K562 (cell line): ENCODE measurements around the gene DNAJB1. TPM values are rescaled to one million over a fixed set of nuclear protein-coding genes. Genes with fewer than 3 reads are reported as not detected.
A peak's percentile ranks its signal among the peaks of the same experiment; 100 is the strongest.

Experiments used
- ARID1B ChIP-seq: fragments of 450-650 bp; IDR thresholded peaks from 2 replicates; pipeline ENCODE4 v1.6.1; 2016; ENCODE audit warnings: antibody characterized with exemption, mild to moderate bottlenecking, inconsistent platforms
- CREB3L1 ChIP-seq: fragments of 450-650 bp; IDR thresholded peaks from 2 replicates; pipeline ENCODE4 v1.6.1; 2014; ENCODE audit warnings: low read depth, mild to moderate bottlenecking, moderate library complexity, borderline replicate concordance
- E2F6 ChIP-seq, 2 experiments: IDR thresholded peaks; 2 replicates each; pipeline ENCODE4 v1.6.1; 2011; ENCODE audit warnings: borderline replicate concordance in 1 of 2, control low read depth in 1 of 2, low read depth in 1 of 2, low read length in 1 of 2, mild to moderate bottlenecking in 1 of 2, mixed read lengths in 1 of 2, moderate library complexity in 1 of 2; ENCODE audit not compliant: insufficient read depth in 1 of 2, insufficient read length in 1 of 2, poor library complexity in 1 of 2, severe bottlenecking in 1 of 2; ENCODE audit errors: extremely low read depth in 1 of 2
- HMBOX1 ChIP-seq: sonication (generic); IDR thresholded peaks from 2 replicates; pipeline ENCODE4 v1.6.1; 2016
- HOXB6 ChIP-seq: fragments of 250-450 bp; sonication (Bioruptor Pico); IDR thresholded peaks from 2 replicates; pipeline ENCODE4 v1.5.1; 2022; ENCODE audit warnings: mild to moderate bottlenecking, borderline replicate concordance
- L3MBTL2 ChIP-seq: fragments of 450-650 bp; IDR thresholded peaks from 2 replicates; pipeline ENCODE4 v1.6.1; 2016; ENCODE audit warnings: mild to moderate bottlenecking, moderate library complexity
- NBN ChIP-seq: fragments of 450-650 bp; IDR thresholded peaks from 2 replicates; pipeline ENCODE4 v1.6.1; 2016; ENCODE audit warnings: low read depth, mild to moderate bottlenecking
- POLR2AphosphoS5 ChIP-seq: IDR thresholded peaks from 2 replicates; pipeline ENCODE4 v1.6.1; 2011; ENCODE audit warnings: mild to moderate bottlenecking, low read depth, low read length, moderate library complexity; ENCODE audit not compliant: control insufficient read depth, insufficient read depth
- PRDM10 ChIP-seq: fragments of 450-650 bp; IDR thresholded peaks from 2 replicates; pipeline ENCODE4 v1.6.1; 2018; ENCODE audit not compliant: partially characterized antibody
- SIN3A ChIP-seq, 2 experiments: fragments of 150-350 bp in 1 of 2; IDR thresholded peaks; 2 replicates each; pipeline ENCODE4 v1.6.1; 2011 to 2016; ENCODE audit warnings: borderline replicate concordance in 2 of 2, low read depth in 2 of 2, low read length in 2 of 2, mild to moderate bottlenecking in 2 of 2, moderate library complexity in 2 of 2; ENCODE audit not compliant: control insufficient read depth in 1 of 2
- THRA ChIP-seq: fragments of 450-650 bp; IDR thresholded peaks from 2 replicates; pipeline ENCODE4 v1.6.1; 2017; ENCODE audit warnings: mild to moderate bottlenecking, moderate library complexity
- ZBTB33 ChIP-seq: sonication (generic); formaldehyde crosslinking; IDR thresholded peaks from 2 replicates; pipeline ENCODE4 v1.8.1; 2023; ENCODE audit warnings: mild to moderate bottlenecking, missing genetic modification reagents
- ZBTB7A ChIP-seq: IDR thresholded peaks from 2 replicates; pipeline ENCODE4 v1.6.1; 2011; ENCODE audit warnings: low read depth, mild to moderate bottlenecking, low read length, moderate library complexity, borderline replicate concordance; ENCODE audit not compliant: control insufficient read depth
- polyA plus RNA-seq, 8 experiments: library from polyadenylated mRNA; depleted of rRNA in 4 of 8; stranded (reverse) in 5 of 8; unstranded in 3 of 8; fragments of >200 nt; fragmentation: Nextera tagmentation in 2 of 8; fragmentation: Illumina TruSeq in 1 of 8; extraction: Ambion mirVana in 2 of 8; extraction: Trizol in 1 of 8; gene quantifications; 2 replicates each; pipeline versions ENCODE4 v1.2.1 to v1.2.3, GENCODE V29; 2011 to 2014; ENCODE audit warnings: inconsistent platforms in 1 of 8, missing spikeins in 1 of 8
- total RNA-seq, 7 experiments: library from RNA; depleted of rRNA in 6 of 7; stranded (reverse); fragments of >200 nt in 6 of 7; fragmentation: Illumina TruSeq in 2 of 7; extraction: Trizol in 2 of 7; gene quantifications; 2 replicates each; pipeline versions ENCODE4 v1.2.1 to v1.2.3, GENCODE V29; 2011 to 2021; ENCODE audit warnings: low replicate concordance in 1 of 7

DNAJB1 gene
- total and polyA plus RNA-seq, 9 of the 15 experiments (the other 6 are each of a cell fraction or from before 2014, with no cell fraction given), result 13.2 to 113 (median 62.1) TPM

- TF ChIP-seq ZBTB33 (CRISPR knock-in tag) (peak; percentile 26; the same call in 1 of the 2 replicates), CREB3L1 (no peak), NBN (peak; percentile 39; the same call in 1 of the 2 replicates), POLR2AphosphoS5 (peak; percentile 74), PRDM10 (peak; percentile 72), HOXB6 (CRISPR knock-in tag) (no peak), SIN3A (IDR thresholded peaks at IDR 0.05; ENCODE audit: borderline replicate concordance in 2 of 2, control insufficient read depth in 1 of 2, low read depth in 2 of 2, low read length in 2 of 2) (peak in 1 of 2 experiments; percentile 5; a peak in 1 of 4 replicates), ARID1B (peak; percentile 83), L3MBTL2 (peak; percentile 71), THRA (no peak), E2F6 (IDR thresholded peaks at IDR 0.05; ENCODE audit: borderline replicate concordance in 1 of 2, extremely low read depth in 1 of 2, insufficient read depth in 1 of 2, insufficient read length in 1 of 2, low read depth in 1 of 2, low read length in 1 of 2, poor library complexity in 1 of 2, severe bottlenecking in 1 of 2) (peak in 1 of 2 experiments; percentile 48), HMBOX1 (peak; percentile 82), ZBTB7A (peak; percentile 24; the same call in 1 of the 2 replicates)
Observed at GRCh38 chr19:14536926-14537692, 18.9 kb upstream of the DNAJB1 start (continued).
